ENCODE measurements around the gene RIT1.

- no peak for TF ChIP-seq CTCF (IDR thresholded peaks at IDR 0.05)
- no peak for TF ChIP-seq POLR2A (IDR thresholded peaks at IDR 0.05)
- TF ChIP-seq POLR2AphosphoS5 (IDR thresholded peaks at IDR 0.05) = no peak
Observed at GRCh38 chr1:155864393-155864792, 46.8 kb downstream of the RIT1 start.
